HepG2 (cell line): ENCODE measurements around the gene CTSZ.

Source experiments
- FOXK1 ChIP-seq: sonication (generic); formaldehyde crosslinking; IDR thresholded peaks from 2 replicates; pipeline ENCODE4 v1.4.0; 2020; ENCODE audit warnings: low read depth, missing genetic modification reagents, borderline replicate concordance
- YY1 ChIP-seq: IDR thresholded peaks from 2 replicates; pipeline ENCODE4 v1.6.1; 2011; ENCODE audit warnings: low read length, low read depth, moderate library complexity, mild to moderate bottlenecking; ENCODE audit not compliant: insufficient read depth, insufficient replicate concordance
- ZNF772 ChIP-seq: sonication (generic); formaldehyde crosslinking; IDR thresholded peaks from 2 replicates; pipeline ENCODE4 v1.5.0; 2020; ENCODE audit warnings: mild to moderate bottlenecking, missing genetic modification reagents
- TF ChIP-seq, protein P1 (sequence below): IDR thresholded peaks from 2 replicates; pipeline ENCODE4 v1.6.1; 2012; ENCODE audit warnings: inconsistent platforms

DNA sequence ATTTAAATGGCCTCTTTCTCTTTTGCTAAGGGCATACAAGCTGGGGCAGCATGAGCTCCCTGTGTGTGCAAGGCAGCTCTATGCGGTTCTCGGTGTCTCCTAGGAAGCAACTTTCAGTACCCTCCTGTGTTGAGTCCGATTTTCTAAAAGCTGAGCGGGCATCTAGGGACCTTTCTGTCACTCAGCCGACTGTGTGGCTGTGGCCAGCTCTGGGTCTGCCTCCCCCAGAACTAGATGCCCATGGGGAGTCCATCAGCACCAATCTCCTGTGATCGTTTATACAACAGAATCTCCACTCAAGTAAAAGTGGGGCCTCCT, 18.5 kb downstream of the CTSZ start:
- TF ChIP-seq FOXK1 (CRISPR knock-in tag) (no peak), YY1 (no peak), ZNF772 (CRISPR knock-in tag) (no peak)
- TF ChIP-seq, protein P1, sequence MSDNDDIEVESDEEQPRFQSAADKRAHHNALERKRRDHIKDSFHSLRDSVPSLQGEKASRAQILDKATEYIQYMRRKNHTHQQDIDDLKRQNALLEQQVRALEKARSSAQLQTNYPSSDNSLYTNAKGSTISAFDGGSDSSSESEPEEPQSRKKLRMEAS, result no peak
